GM21390 (cell line): ENCODE measurements around the gene MT1M.
A peak's percentile ranks its signal among the peaks of the same experiment; 100 is the strongest.
"Not testable (repeated sequence)": the region's sequence is repeated elsewhere in the genome, so short reads cannot be mapped to it uniquely, and the experiment has no call there.

ENCODE experiments used
- ATAC-seq: cut with Tn5 transposase; IDR thresholded peaks from one replicate; pipeline ENCODE4 v1.9.1; 2021; ENCODE audit not compliant: unreplicated experiment

The MT1M gene

GRCh38 chr16:56671691-56672090 is 39.2 kb downstream of the MT1M start:
- not testable (repeated sequence) for ATAC-seq

GRCh38 chr16:56672171-56672570 is 39.7 kb downstream of the MT1M start:
- ATAC-seq = not testable (repeated sequence)

GRCh38 chr16:56672761-56673536 is 40.5 kb downstream of the MT1M start:
- ATAC-seq = no peak

- ATAC-seq = no peak
Measured at GRCh38 chr16:56673921-56674320, 41.5 kb downstream of the MT1M start.

- ATAC-seq = not testable (repeated sequence)
Measured at GRCh38 chr16:56674570-56674969, 42.1 kb downstream of the MT1M start.

- ATAC-seq = no peak
Measured at GRCh38 chr16:56675685-56676210, 43.3 kb downstream of the MT1M start.

- no peak for ATAC-seq
Measured at GRCh38 chr16:56677474-56677873, 45.0 kb downstream of the MT1M start.

- no peak for ATAC-seq
Measured at GRCh38 chr16:56679078-56679730, 46.7 kb downstream of the MT1M start.

GRCh38 chr16:56679818-56680217 is 47.4 kb downstream of the MT1M start:
- no peak for ATAC-seq

- ATAC-seq = peak; percentile 98
Measured at GRCh38 chr16:56681939-56682702, 49.7 kb downstream of the MT1M start, which contains the start of gene MT1X. MT1X (plus strand) TSS chr16:56682470; CDS start chr16:56682541, 71 bp downstream.

- no peak for ATAC-seq
Measured at GRCh38 chr16:56682703-56683397, 50.4 kb downstream of the MT1M start.
